22Rv1 (cell line): ENCODE data around the gene PTCRA.

Source experiments
- ZFX ChIP-seq: fragments of 450-650 bp; IDR thresholded peaks from 2 replicates; pipeline ENCODE4 v1.6.1; 2017; ENCODE audit warnings: antibody characterized with exemption, borderline replicate concordance
- TF ChIP-seq, protein P1 (sequence below): fragments of 450-650 bp; IDR thresholded peaks from 2 replicates; pipeline ENCODE4 v1.5.1; 2017; ENCODE audit warnings: mild to moderate bottlenecking

DNA sequence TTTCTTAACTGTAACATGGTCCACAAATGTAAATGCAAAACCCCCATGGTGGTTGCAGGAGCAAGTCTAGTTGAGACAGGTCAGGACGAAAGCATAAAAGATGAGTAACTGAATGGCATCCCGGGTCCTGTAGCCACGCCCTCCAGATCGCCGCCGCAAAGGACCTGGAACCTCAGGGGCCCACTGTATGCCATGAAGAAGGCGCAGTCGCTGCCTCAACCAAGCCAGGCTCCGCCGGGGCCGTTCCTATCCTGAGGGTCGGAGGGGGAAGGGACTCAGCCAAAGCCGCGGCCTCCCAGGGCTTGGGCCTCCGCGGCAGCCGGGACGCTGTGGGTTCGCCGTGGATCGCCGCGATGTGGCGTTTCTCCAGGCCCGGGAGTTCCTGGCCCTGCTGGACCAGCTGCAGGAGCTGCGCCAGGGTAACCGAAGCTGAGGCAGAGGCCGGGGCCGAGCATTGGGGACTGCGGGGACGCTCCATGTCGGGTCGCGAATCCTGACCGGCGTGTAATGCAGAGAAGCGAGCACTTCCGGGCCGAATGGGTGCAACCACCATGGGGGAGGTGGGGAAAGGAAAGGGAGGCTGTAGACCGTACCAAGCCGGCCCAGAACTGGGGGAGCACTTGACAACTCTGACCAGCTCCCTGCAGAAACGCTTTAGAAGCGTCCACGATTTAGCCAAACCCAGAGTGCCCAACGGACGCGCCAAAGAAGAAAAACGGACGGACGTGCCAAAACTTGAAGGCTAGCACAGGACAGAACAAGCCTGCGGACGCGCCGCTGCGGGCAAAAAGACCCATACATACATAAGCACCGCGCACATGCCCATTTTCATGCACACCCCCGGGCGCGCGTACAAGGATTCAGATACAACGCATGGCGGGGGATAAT, 25.3 kb upstream of the PTCRA start:
- TF ChIP-seq, protein P1, sequence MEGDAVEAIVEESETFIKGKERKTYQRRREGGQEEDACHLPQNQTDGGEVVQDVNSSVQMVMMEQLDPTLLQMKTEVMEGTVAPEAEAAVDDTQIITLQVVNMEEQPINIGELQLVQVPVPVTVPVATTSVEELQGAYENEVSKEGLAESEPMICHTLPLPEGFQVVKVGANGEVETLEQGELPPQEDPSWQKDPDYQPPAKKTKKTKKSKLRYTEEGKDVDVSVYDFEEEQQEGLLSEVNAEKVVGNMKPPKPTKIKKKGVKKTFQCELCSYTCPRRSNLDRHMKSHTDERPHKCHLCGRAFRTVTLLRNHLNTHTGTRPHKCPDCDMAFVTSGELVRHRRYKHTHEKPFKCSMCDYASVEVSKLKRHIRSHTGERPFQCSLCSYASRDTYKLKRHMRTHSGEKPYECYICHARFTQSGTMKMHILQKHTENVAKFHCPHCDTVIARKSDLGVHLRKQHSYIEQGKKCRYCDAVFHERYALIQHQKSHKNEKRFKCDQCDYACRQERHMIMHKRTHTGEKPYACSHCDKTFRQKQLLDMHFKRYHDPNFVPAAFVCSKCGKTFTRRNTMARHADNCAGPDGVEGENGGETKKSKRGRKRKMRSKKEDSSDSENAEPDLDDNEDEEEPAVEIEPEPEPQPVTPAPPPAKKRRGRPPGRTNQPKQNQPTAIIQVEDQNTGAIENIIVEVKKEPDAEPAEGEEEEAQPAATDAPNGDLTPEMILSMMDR, result peak; percentile 5; the same call in 1 of the 2 replicates
- no peak for TF ChIP-seq ZFX
